GM18511 (cell line): Measurements from ENCODE around the gene CEP162.
"Not testable (repeated sequence)": the region's sequence is repeated elsewhere in the genome, so short reads cannot be mapped to it uniquely, and the experiment has no call there.

ENCODE experiments used
- ATAC-seq: cut with Tn5 transposase; IDR thresholded peaks from one replicate; pipeline ENCODE4 v1.9.1; 2021; ENCODE audit warnings: mild to moderate bottlenecking, moderate library complexity; ENCODE audit not compliant: unreplicated experiment

CEP162 gene

GRCh38 chr6:84164328-84164727 lies 63.1 kb downstream of the CEP162 start:
- not testable (repeated sequence) for ATAC-seq

- ATAC-seq, result no peak
Observed at GRCh38 chr6:84161190-84161589, 66.3 kb downstream of the CEP162 start.

- ATAC-seq, result no peak
Observed at GRCh38 chr6:84156306-84156705, 71.1 kb downstream of the CEP162 start.

GRCh38 chr6:84151669-84152068 lies 75.8 kb downstream of the CEP162 start:
- ATAC-seq, result no peak

- peak; percentile 67 for ATAC-seq
Observed at GRCh38 chr6:84150705-84151104, 76.7 kb downstream of the CEP162 start.

- no peak for ATAC-seq
Observed at GRCh38 chr6:84141521-84141920, 85.9 kb downstream of the CEP162 start.

GRCh38 chr6:84139311-84139710 lies 88.1 kb downstream of the CEP162 start:
- ATAC-seq, result no peak

GRCh38 chr6:84137989-84138575 lies 89.4 kb downstream of the CEP162 start:
- ATAC-seq, result no peak

- no peak for ATAC-seq
Observed at GRCh38 chr6:84137051-84137375, 90.4 kb downstream of the CEP162 start.

GRCh38 chr6:84136364-84137050 lies 90.9 kb downstream of the CEP162 start:
- ATAC-seq, result no peak

GRCh38 chr6:84135291-84135690 lies 92.2 kb downstream of the CEP162 start:
- no peak for ATAC-seq

- not testable (repeated sequence) for ATAC-seq
Observed at GRCh38 chr6:84133385-84133784, 94.1 kb downstream of the CEP162 start.

GRCh38 chr6:84129588-84129987 lies 97.9 kb downstream of the CEP162 start:
- ATAC-seq, result not testable (repeated sequence)

- ATAC-seq, result no peak
Observed at GRCh38 chr6:84123186-84123585, 104.3 kb downstream of the CEP162 start.

- ATAC-seq, result no peak
Observed at GRCh38 chr6:84119277-84119676, 108.2 kb downstream of the CEP162 start.

- no peak for ATAC-seq
Observed at GRCh38 chr6:84118191-84118590, 109.3 kb downstream of the CEP162 start.

- not testable (repeated sequence) for ATAC-seq
Observed at GRCh38 chr6:84114933-84115594, 112.4 kb downstream of the CEP162 start.

- not testable (repeated sequence) for ATAC-seq
Observed at GRCh38 chr6:84111351-84111750, 116.1 kb downstream of the CEP162 start.

GRCh38 chr6:84107495-84107894 lies 119.9 kb downstream of the CEP162 start:
- ATAC-seq, result no peak

GRCh38 chr6:84105215-84105924 lies 122.1 kb downstream of the CEP162 start:
- ATAC-seq, result not testable (repeated sequence)

- no peak for ATAC-seq
Observed at GRCh38 chr6:84103029-84103428, 124.4 kb downstream of the CEP162 start.

GRCh38 chr6:84095156-84095555 lies 132.3 kb downstream of the CEP162 start:
- ATAC-seq, result no peak
